HuH-7 (cell line): Measurements from ENCODE around the gene TUBA8.
"Not testable (repeated sequence)": the region's sequence is repeated elsewhere in the genome, so short reads cannot be mapped to it uniquely, and the experiment has no call there.

Experiments
- DNase-seq: peaks from one replicate; pipeline ENCODE4 v3.0.0; 2011; ENCODE audit warnings: low spot score

The TUBA8 gene

GRCh38 chr22:18130699-18131429 is 20.3 kb downstream of the TUBA8 start:
- DNase-seq: no peak

- DNase-seq: no peak
Measured at GRCh38 chr22:18133452-18133851, 22.8 kb downstream of the TUBA8 start.

- DNase-seq: no peak
Measured at GRCh38 chr22:18136563-18137320, 26.1 kb downstream of the TUBA8 start.

- DNase-seq: not testable (repeated sequence)
Measured at GRCh38 chr22:18141004-18141403, 30.4 kb downstream of the TUBA8 start.

- DNase-seq: no peak
Measured at GRCh38 chr22:18144105-18144504, 33.5 kb downstream of the TUBA8 start.

GRCh38 chr22:18145676-18146388 is 35.2 kb downstream of the TUBA8 start:
- no peak for DNase-seq

- DNase-seq: no peak
Measured at GRCh38 chr22:18146389-18146753, 35.8 kb downstream of the TUBA8 start.

- no peak for DNase-seq
Measured at GRCh38 chr22:18147791-18148190, 37.2 kb downstream of the TUBA8 start.

- peak; percentile 71 for DNase-seq
Measured at GRCh38 chr22:18148293-18148965, 37.8 kb downstream of the TUBA8 start.

- no peak for DNase-seq
Measured at GRCh38 chr22:18152519-18152918, 41.9 kb downstream of the TUBA8 start.

- no peak for DNase-seq
Measured at GRCh38 chr22:18154821-18155390, 44.3 kb downstream of the TUBA8 start.

- DNase-seq: not testable (repeated sequence)
Measured at GRCh38 chr22:18155546-18155945, 44.9 kb downstream of the TUBA8 start.

- DNase-seq: peak; percentile 97
Measured at GRCh38 chr22:18156878-18157713, 46.5 kb downstream of the TUBA8 start.

- no peak for DNase-seq
Measured at GRCh38 chr22:18157714-18158028, 47.1 kb downstream of the TUBA8 start.

GRCh38 chr22:18160641-18161040 is 50.0 kb downstream of the TUBA8 start:
- DNase-seq: not testable (repeated sequence)

- not testable (repeated sequence) for DNase-seq
Measured at GRCh38 chr22:18163843-18164242, 53.2 kb downstream of the TUBA8 start.

GRCh38 chr22:18164584-18164983 is 54.0 kb downstream of the TUBA8 start:
- not testable (repeated sequence) for DNase-seq

- DNase-seq: not testable (repeated sequence)
Measured at GRCh38 chr22:18165356-18165755, 54.7 kb downstream of the TUBA8 start.

- not testable (repeated sequence) for DNase-seq
Measured at GRCh38 chr22:18170284-18170683, 59.7 kb downstream of the TUBA8 start.

GRCh38 chr22:18172203-18172602 is 61.6 kb downstream of the TUBA8 start:
- DNase-seq: not testable (repeated sequence)

- not testable (repeated sequence) for DNase-seq
Measured at GRCh38 chr22:18172776-18173175, 62.2 kb downstream of the TUBA8 start.
